Thyroid gland (tissue), 4 donors: ENCODE results near the gene LRRFIP2.

Source experiments
- CTCF ChIP-seq, 6 experiments: fragments of 200-600 bp in 3 of 6; fragments of 450-650 bp in 3 of 6; sonication (generic) in 3 of 6; IDR thresholded peaks; one replicate each; pipeline ENCODE4 v1.5.1; 2016 to 2019; ENCODE audit warnings: antibody characterized with exemption in 6 of 6, mild to moderate bottlenecking in 2 of 6, inconsistent platforms in 1 of 6, moderate library complexity in 1 of 6
- POLR2A ChIP-seq, 2 donors: fragments of 450-650 bp; IDR thresholded peaks; one replicate each; pipeline ENCODE4 v1.6.1; 2017; ENCODE audit warnings: antibody characterized with exemption in 2 of 2, mild to moderate bottlenecking in 2 of 2, moderate library complexity in 1 of 2

GRCh38 chr3:37204314-37204713 lies 29.9 kb upstream of the LRRFIP2 start:
- TF ChIP-seq POLR2A (IDR thresholded peaks at IDR 0.05) (no peak), CTCF (IDR thresholded peaks at IDR 0.05) (no peak)
